ENCODE data around the gene MESP2. TPM values are rescaled to one million over a fixed set of nuclear protein-coding genes. Genes with fewer than 3 reads are reported as not detected.

Gene MESP2
- total RNA-seq, 1 experiment from 2014 or later, result 0.26 TPM

DNA sequence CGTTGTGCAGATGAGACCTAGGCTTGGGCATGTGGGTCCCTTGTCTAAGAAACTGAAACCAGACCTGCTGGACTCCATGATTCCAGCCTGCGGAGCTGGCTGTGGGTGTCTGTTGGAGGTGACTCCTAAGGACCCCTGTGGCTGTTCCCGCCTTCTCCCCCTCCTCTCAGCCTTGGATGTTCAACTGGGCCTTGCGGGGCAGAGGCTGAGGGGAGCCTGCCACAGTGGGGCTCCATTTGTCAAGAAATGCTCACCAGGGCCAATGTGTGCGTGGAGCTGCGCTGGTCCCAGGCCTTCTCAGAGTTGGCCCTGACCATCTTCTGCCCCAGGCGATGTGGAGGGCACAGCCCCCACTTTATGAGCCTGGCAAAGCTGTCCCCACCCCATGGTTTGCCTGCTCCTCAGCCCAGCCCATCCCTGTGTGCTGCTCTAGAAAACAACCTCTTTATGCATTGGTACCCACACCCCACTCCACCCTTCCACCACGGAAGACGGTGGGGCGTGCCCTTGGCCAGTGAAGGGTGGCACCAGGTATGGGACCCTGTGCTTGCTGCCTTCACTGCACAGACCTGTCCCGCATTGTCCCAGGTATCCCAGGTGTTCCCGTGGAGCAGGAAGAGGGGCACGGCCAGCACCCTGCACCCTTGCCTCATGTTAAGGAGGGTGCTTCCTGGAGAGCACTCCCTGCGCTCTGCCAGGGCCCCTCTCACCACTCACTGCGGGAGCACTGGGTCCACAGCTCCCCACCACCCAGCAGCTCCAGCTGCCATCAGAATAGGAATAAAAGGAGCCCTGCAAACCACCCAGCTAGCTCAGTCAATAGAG, 7.9 kb downstream of the MESP2 start:
- H3K4me1 ChIP-seq (ENCODE audit: insufficient read depth, low read length, poor library complexity, severe bottlenecking), result no peaks in the 10 kb centered on the region
- DNase-seq (ENCODE audit: low spot score), result no peak
- intact Hi-C loops (cut with micrococcal nuclease; ENCODE audit: unreplicated experiment), result no loop called here
- H3K9me3 ChIP-seq (ENCODE audit: low read depth, low read length, poor library complexity, severe bottlenecking), result no peaks in the 10 kb centered on the region
- no TSS peak for BruUV-seq (replicated peaks)
- CTCF ChIA-PET, result no interaction called here
- H3K27ac ChIP-seq (ENCODE audit: low read depth, low read length, poor library complexity, severe bottlenecking), result no peak overlapping the region
- TF ChIP-seq EZH2 (IDR thresholded peaks at IDR 0.05; ENCODE audit: borderline replicate concordance, low read depth, low read length, poor library complexity, severe bottlenecking), result no peak
- TF ChIP-seq, protein P1, sequence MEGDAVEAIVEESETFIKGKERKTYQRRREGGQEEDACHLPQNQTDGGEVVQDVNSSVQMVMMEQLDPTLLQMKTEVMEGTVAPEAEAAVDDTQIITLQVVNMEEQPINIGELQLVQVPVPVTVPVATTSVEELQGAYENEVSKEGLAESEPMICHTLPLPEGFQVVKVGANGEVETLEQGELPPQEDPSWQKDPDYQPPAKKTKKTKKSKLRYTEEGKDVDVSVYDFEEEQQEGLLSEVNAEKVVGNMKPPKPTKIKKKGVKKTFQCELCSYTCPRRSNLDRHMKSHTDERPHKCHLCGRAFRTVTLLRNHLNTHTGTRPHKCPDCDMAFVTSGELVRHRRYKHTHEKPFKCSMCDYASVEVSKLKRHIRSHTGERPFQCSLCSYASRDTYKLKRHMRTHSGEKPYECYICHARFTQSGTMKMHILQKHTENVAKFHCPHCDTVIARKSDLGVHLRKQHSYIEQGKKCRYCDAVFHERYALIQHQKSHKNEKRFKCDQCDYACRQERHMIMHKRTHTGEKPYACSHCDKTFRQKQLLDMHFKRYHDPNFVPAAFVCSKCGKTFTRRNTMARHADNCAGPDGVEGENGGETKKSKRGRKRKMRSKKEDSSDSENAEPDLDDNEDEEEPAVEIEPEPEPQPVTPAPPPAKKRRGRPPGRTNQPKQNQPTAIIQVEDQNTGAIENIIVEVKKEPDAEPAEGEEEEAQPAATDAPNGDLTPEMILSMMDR (conservative IDR thresholded peaks at IDR 0.05; ENCODE audit: low read depth, low read length), result no peak
- no peak overlapping the region for H3K4me3 ChIP-seq (ENCODE audit: low read depth, low read length, poor library complexity, severe bottlenecking)
- H3K36me3 ChIP-seq (ENCODE audit: insufficient read depth, low read length, poor library complexity, severe bottlenecking), result no peaks in the 10 kb centered on the region
- no peaks in the 10 kb centered on the region for H3K27me3 ChIP-seq (replicated peaks; ENCODE audit: insufficient read depth, low read depth, low read length, poor library complexity)
- POLR2A ChIA-PET (ENCODE audit: low non-redundant PET), result no interaction called here

DNA sequence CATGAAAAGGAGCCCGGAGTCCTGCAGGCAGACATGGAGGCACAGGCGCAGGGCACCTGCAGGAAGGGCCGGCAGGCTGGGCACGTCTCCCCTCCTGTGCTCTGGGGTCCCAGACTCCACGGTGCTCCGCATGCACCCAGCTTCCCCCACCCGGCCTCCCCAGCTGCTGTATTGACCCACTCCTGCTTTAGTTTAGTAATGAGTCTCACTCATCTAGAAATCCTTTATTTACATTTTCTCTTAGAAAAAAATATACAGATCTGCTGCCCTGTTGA, 8.5 kb downstream of the MESP2 start:
- TF ChIP-seq, protein P1 (conservative IDR thresholded peaks at IDR 0.05; ENCODE audit: low read depth, low read length), result no peak
- no peak for TF ChIP-seq EZH2 (IDR thresholded peaks at IDR 0.05; ENCODE audit: borderline replicate concordance, low read depth, low read length, poor library complexity, severe bottlenecking)
- no peaks in the 10 kb centered on the region for H3K4me1 ChIP-seq (ENCODE audit: insufficient read depth, low read length, poor library complexity, severe bottlenecking)
- no peaks in the 10 kb centered on the region for H3K9me3 ChIP-seq (ENCODE audit: low read depth, low read length, poor library complexity, severe bottlenecking)
- no TSS peak for BruUV-seq (replicated peaks)
- POLR2A ChIA-PET (ENCODE audit: low non-redundant PET), result no interaction called here
- CTCF ChIA-PET, result no interaction called here
- no peak overlapping the region for H3K27ac ChIP-seq (ENCODE audit: low read depth, low read length, poor library complexity, severe bottlenecking)
- no peaks in the 10 kb centered on the region for H3K36me3 ChIP-seq (ENCODE audit: insufficient read depth, low read length, poor library complexity, severe bottlenecking)
- no peak for DNase-seq (ENCODE audit: low spot score)
- no peaks in the 10 kb centered on the region for H3K27me3 ChIP-seq (replicated peaks; ENCODE audit: insufficient read depth, low read depth, low read length, poor library complexity)
- no peak overlapping the region for H3K4me3 ChIP-seq (ENCODE audit: low read depth, low read length, poor library complexity, severe bottlenecking)
- intact Hi-C loops (cut with micrococcal nuclease; ENCODE audit: unreplicated experiment), result no loop called here

DNA sequence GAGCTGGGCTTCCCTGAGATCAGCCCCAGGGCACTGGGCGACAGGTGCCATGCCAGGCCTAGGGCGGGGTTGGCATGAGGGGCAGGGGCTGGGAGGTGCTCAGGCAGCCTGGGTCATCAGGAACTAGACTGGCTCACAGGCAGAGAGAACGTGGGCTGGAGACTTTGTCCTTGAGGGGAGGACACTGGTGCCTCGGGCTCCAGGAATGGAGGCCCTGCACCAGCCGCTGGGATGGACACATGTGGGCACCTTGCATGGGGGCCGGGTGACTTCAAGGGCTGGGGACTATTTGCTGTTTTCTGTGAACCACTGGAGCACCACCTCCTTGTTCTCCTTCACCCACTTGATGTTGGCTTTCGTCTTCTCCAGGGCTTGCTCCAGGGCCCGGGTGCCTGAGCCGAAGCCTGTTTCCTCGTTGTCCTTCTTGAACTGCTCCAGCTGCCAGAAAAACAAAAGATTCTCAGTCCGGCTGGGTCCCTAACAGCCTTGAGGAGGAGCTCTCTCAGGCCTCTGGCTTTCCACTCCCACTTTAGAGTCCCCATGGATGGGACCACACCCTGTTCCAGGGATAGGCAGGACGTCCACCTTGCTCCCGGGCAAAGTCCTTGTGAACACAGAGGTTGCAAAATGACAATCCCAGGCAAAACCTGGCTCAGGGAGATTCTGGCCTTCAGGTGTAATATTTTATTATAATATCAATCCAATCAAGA, 9.1 kb downstream of the MESP2 start:
- Histone ChIP-seq H3K27ac (ENCODE audit: low read depth, low read length, poor library complexity, severe bottlenecking) (no peak overlapping the region), H3K9me3 (ENCODE audit: low read depth, low read length, poor library complexity, severe bottlenecking) (no peaks in the 10 kb centered on the region), H3K4me1 (ENCODE audit: insufficient read depth, low read length, poor library complexity, severe bottlenecking) (no peaks in the 10 kb centered on the region), H3K27me3 (replicated peaks; ENCODE audit: insufficient read depth, low read depth, low read length, poor library complexity) (no peaks in the 10 kb centered on the region), H3K4me3 (ENCODE audit: low read depth, low read length, poor library complexity, severe bottlenecking) (no peak overlapping the region), H3K36me3 (ENCODE audit: insufficient read depth, low read length, poor library complexity, severe bottlenecking) (no peaks in the 10 kb centered on the region)
- POLR2A ChIA-PET (ENCODE audit: low non-redundant PET), result no interaction called here
- TF ChIP-seq EZH2 (IDR thresholded peaks at IDR 0.05; ENCODE audit: borderline replicate concordance, low read depth, low read length, poor library complexity, severe bottlenecking), result no peak
- TF ChIP-seq, protein P1 (conservative IDR thresholded peaks at IDR 0.05; ENCODE audit: low read depth, low read length), result no peak
- no peak for DNase-seq (ENCODE audit: low spot score)
- intact Hi-C loops (cut with micrococcal nuclease; ENCODE audit: unreplicated experiment), result no loop called here
- CTCF ChIA-PET, result no interaction called here
- no TSS peak for BruUV-seq (replicated peaks)

Data from A673 (cell line).